Activated T-helper 1 cell treated with anti-CD3 and anti-CD28 coated beads, Interleukin-12 subunit alpha, Interleukin-12 subunit beta, Interleukin-2, Interleukin-4 antibody, amounts not matched to agents 30 ng/mL and 10 ng/mL and 1 ng/mL, durations not matched to agents 14 hours and 24 hours and 36 hours (primary cell): Measurements from ENCODE around the gene NRF1. TPM values are rescaled to one million over a fixed set of nuclear protein-coding genes. Genes with fewer than 3 reads are reported as not detected.

Experiments used
- DNase-seq: peaks from one replicate; pipeline ENCODE4 v3.0.0; 2021; ENCODE audit warnings: low spot score
- H3K27ac Mint-ChIP-seq: one replicate; pipeline ENCODE4 v1.8.0; 2021; ENCODE audit warnings: mild to moderate bottlenecking, mixed read lengths
- H3K27me3 Mint-ChIP-seq: one replicate; pipeline ENCODE4 v1.8.0; 2022; ENCODE audit warnings: mild to moderate bottlenecking, moderate library complexity, mixed read lengths; ENCODE audit not compliant: insufficient read depth
- H3K36me3 Mint-ChIP-seq: one replicate; pipeline ENCODE4 v1.8.0; 2021; ENCODE audit warnings: low read depth, mixed read lengths
- H3K4me1 Mint-ChIP-seq: one replicate; pipeline ENCODE4 v1.8.0; 2021; ENCODE audit warnings: low read depth, mixed read lengths
- H3K4me3 Mint-ChIP-seq: one replicate; pipeline ENCODE4 v1.8.0; 2021; ENCODE audit warnings: mild to moderate bottlenecking, moderate library complexity, mixed read lengths
- H3K9me3 Mint-ChIP-seq: one replicate; pipeline ENCODE4 v1.8.0; 2021; ENCODE audit warnings: mixed read lengths
- intact Hi-C: fragments of 100-400 bp; cut with micrococcal nuclease; formaldehyde crosslinking; loops from one replicate; pipeline ENCODE4 v1.15.1; 2024
- total RNA-seq: library from RNA; stranded (reverse); gene quantifications from 2 replicates; pipeline ENCODE4 v1.2.3, GENCODE V29; 2022

Gene NRF1
- total RNA-seq, 1 donor from 2014 or later, result 25.9 TPM

- H3K27me3 Mint-ChIP-seq, result peaks cover 8% of the 10 kb centered on the region
- H3K4me1 Mint-ChIP-seq, result no peaks in the 10 kb centered on the region
- no peaks in the 10 kb centered on the region for H3K9me3 Mint-ChIP-seq
- H3K4me3 Mint-ChIP-seq, result no peak overlapping the region
- no peaks in the 10 kb centered on the region for H3K36me3 Mint-ChIP-seq
- no peak overlapping the region for H3K27ac Mint-ChIP-seq
- no peak for DNase-seq
- intact Hi-C loops, result no loop called here
These were observed 185.8 kb downstream of the NRF1 start for GRCh38 chr7:129797214-129797789.

DNA sequence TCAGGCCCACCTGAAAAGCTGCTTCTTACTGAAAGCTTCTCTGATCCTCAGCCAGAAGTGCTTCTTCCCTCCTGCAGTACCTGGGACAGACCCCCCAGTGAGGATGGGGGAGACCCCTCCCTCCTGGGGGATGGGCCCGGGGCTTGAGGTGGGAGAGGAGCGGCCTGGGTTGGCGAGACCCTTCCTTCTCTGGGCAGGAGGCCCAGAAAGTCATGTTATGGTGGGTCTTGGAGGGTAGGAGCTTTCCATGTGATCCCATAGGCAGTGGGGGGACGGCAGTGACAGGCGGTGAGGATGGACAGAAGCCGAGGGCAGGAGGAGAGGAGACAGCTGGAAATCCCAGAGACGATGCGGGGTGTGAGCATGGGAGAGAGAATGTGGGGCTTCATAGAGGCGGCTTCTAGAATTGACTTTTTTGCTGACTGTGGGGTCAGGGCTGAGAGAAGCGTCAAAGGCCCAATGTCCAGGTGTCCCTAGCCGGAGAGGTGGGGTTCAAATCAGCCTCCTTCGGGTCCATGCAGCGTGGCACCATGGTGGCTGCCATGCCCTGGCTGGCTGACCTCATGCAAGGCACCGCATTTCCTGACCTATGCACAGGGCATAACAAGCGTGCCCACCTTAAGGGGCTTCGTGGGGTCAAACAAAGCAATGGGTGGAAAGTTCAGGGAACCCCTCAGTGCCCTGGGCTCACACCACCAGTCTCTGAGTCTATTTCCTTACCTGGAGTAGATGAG lies 187.3 kb downstream of the NRF1 start:
- DNase-seq, result no peak
- intact Hi-C loops, result no loop called here
- Mint-ChIP-seq H3K36me3 (no peaks in the 10 kb centered on the region), H3K9me3 (no peaks in the 10 kb centered on the region), H3K4me3 (no peak overlapping the region), H3K27me3 (peaks cover 8% of the 10 kb centered on the region), H3K4me1 (no peaks in the 10 kb centered on the region), H3K27ac (no peak overlapping the region)

DNA sequence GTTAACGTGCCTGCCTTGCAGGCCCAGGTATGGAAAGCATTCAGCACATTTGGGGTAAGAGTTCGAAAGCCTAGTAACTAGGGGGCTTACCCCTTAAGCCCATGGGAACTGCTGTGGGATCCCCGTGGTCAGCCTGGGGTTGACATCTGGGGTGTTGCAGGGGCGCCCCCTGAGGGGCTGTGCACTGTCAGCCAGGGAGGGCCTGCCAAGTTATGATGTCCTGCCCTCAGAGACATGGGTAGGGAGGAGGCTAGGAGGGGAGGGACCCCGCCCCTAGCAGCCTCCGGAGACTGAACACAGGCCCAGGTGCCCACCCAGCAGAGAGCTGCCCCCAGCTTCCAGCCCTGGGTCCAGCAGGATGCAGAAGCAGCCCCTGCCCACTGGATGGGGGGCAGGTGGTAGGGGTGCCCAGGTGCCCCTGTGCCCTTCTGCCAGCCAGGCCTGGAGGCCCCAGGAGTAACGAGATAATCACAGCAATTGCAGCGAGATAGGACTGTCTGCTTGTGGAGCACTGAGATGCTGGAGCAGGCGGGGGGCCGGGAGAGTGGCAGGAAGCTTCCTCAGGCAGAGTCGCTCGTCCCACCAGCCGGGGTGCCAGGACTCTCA lies 187.9 kb downstream of the NRF1 start:
- H3K36me3 Mint-ChIP-seq, result no peaks in the 10 kb centered on the region
- intact Hi-C loops, result no loop called here
- no peak overlapping the region for H3K27ac Mint-ChIP-seq
- H3K9me3 Mint-ChIP-seq, result no peaks in the 10 kb centered on the region
- DNase-seq, result no peak
- peaks cover 8% of the 10 kb centered on the region for H3K27me3 Mint-ChIP-seq
- no peaks in the 10 kb centered on the region for H3K4me1 Mint-ChIP-seq
- no peak overlapping the region for H3K4me3 Mint-ChIP-seq

- no peaks in the 10 kb centered on the region for H3K4me1 Mint-ChIP-seq
- intact Hi-C loops, result no loop called here
- no peaks in the 10 kb centered on the region for H3K36me3 Mint-ChIP-seq
- DNase-seq, result no peak
- H3K27me3 Mint-ChIP-seq, result peaks cover 8% of the 10 kb centered on the region
- H3K4me3 Mint-ChIP-seq, result no peak overlapping the region
- no peak overlapping the region for H3K27ac Mint-ChIP-seq
- H3K9me3 Mint-ChIP-seq, result no peaks in the 10 kb centered on the region
These were observed 189.4 kb downstream of the NRF1 start for GRCh38 chr7:129800901-129801300.

DNA sequence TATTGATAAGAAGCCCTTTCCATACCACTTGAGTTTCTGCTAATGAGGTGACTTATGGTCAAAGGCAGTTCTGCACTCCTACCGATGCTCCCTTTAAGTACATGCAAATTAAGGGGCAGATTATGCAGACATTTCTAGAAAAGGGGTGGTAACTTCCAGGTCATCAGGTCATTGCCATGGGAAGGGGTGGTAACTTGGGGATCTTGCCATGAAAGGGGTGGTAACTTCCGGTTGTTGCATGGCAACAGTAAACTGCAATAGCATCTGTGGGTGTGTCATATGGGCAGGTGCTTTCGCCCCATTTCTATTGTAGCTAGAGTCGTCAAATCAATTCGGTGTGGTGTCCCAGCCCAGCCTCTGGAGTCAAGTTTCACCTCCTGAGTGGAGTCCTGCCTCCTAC lies 190.4 kb downstream of the NRF1 start:
- intact Hi-C loops, result no loop called here
- H3K4me1 Mint-ChIP-seq, result no peaks in the 10 kb centered on the region

GRCh38 chr7:129803546-129804081 lies 192.1 kb downstream of the NRF1 start:
- Mint-ChIP-seq H3K27ac (no peak overlapping the region), H3K4me3 (no peak overlapping the region), H3K4me1 (no peaks in the 10 kb centered on the region), H3K9me3 (no peaks in the 10 kb centered on the region), H3K27me3 (peaks cover 8% of the 10 kb centered on the region), H3K36me3 (no peaks in the 10 kb centered on the region)
- DNase-seq, result no peak
- intact Hi-C loops, result no loop called here

More for the DNA sequence above, 190.4 kb downstream of the NRF1 start:
- H3K36me3 Mint-ChIP-seq, result no peaks in the 10 kb centered on the region
- H3K9me3 Mint-ChIP-seq, result no peaks in the 10 kb centered on the region
- H3K27me3 Mint-ChIP-seq, result peaks cover 8% of the 10 kb centered on the region
- H3K4me3 Mint-ChIP-seq, result no peak overlapping the region
- no peak for DNase-seq
- no peak overlapping the region for H3K27ac Mint-ChIP-seq

GRCh38 chr7:129804111-129804889 lies 192.8 kb downstream of the NRF1 start:
- no peak overlapping the region for H3K27ac Mint-ChIP-seq

GRCh38 chr7:129804890-129805719 lies 193.6 kb downstream of the NRF1 start:
- Mint-ChIP-seq H3K9me3 (no peaks in the 10 kb centered on the region), H3K4me3 (no peak overlapping the region), H3K27ac (no peak overlapping the region), H3K4me1 (no peaks in the 10 kb centered on the region), H3K27me3 (peaks cover 8% of the 10 kb centered on the region), H3K36me3 (no peaks in the 10 kb centered on the region)
- no peak for DNase-seq
- intact Hi-C loops, result no loop called here

More at GRCh38 chr7:129804111-129804889, 192.8 kb downstream of the NRF1 start:
- H3K36me3 Mint-ChIP-seq, result no peaks in the 10 kb centered on the region
- H3K4me3 Mint-ChIP-seq, result no peak overlapping the region
- DNase-seq, result no peak
- intact Hi-C loops, result no loop called here
- H3K4me1 Mint-ChIP-seq, result no peaks in the 10 kb centered on the region
- peaks cover 8% of the 10 kb centered on the region for H3K27me3 Mint-ChIP-seq
- no peaks in the 10 kb centered on the region for H3K9me3 Mint-ChIP-seq

Other genes with a start within 250 kb of the NRF1 start
- gene STRIP2, start 177.3 kb upstream of the NRF1 start, total RNA-seq, result 74.0 and 79.4 TPM in 2 replicates
- gene SMKR1, start 109.2 kb upstream of the NRF1 start, total RNA-seq, result 4.8 and 5.7 TPM in 2 replicates